Stimulated activated effector memory CD8-positive, alpha-beta T cell treated with anti-CD3 and anti-CD28 coated beads, Interleukin-12 subunit alpha, Interleukin-12 subunit beta, amount 100 ng/mL, for 72 hours (primary cell): Measurements from ENCODE around the gene PYGB.
"Not testable (repeated sequence)": the region's sequence is repeated elsewhere in the genome, so short reads cannot be mapped to it uniquely, and the experiment has no call there.

Experiments
- ATAC-seq: fragments of 150-1000 bp; cut with Tn5 transposase; 2 replicates; pipeline ENCODE4 v1.10.0; 2021
- DNase-seq, 2 donors: peaks; one replicate each; pipeline ENCODE4 v3.0.0; 2021 to 2022; ENCODE audit warnings: low spot score in 2 of 2
- H3K27ac Mint-ChIP-seq: one replicate; pipeline ENCODE4 v1.8.0; 2022; ENCODE audit warnings: mild to moderate bottlenecking, mixed read lengths
- H3K36me3 Mint-ChIP-seq: one replicate; pipeline ENCODE4 v1.8.0; 2022; ENCODE audit warnings: mild to moderate bottlenecking, mixed read lengths
- H3K4me1 Mint-ChIP-seq: one replicate; pipeline ENCODE4 v1.8.0; 2022; ENCODE audit warnings: mixed read lengths
- H3K4me3 Mint-ChIP-seq: one replicate; pipeline ENCODE4 v1.8.0; 2022; ENCODE audit warnings: mild to moderate bottlenecking, mixed read lengths
- H3K9me3 Mint-ChIP-seq: one replicate; pipeline ENCODE4 v1.8.0; 2022; ENCODE audit warnings: mixed read lengths

Gene PYGB

DNA sequence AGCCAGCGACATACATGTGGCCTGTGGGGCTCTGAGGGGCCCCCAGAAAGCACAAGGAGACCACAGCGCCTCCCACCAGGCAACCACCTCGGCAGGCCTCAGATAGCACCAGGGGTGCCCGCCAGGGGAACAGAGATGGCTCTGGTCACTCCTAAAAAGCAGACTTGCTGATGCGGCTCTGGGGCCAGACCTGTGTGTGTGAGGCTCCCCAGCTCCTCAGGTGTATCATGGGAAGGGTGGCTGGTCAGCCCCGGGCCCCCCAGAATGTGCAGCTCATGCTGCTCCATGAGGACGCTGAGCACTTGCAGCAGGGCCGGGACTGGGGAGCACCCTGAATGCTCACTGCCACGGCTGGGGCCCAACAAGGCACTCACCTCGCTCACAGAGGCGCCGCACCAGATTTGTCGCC lies 60.2 kb downstream of the PYGB start:
- H3K9me3 Mint-ChIP-seq = no peaks in the 10 kb centered on the region
- H3K4me1 Mint-ChIP-seq = peaks cover 36% of the 10 kb centered on the region
- no peak overlapping the region for H3K4me3 Mint-ChIP-seq
- H3K27ac Mint-ChIP-seq = no peak overlapping the region
- H3K36me3 Mint-ChIP-seq = peaks cover 5% of the 10 kb centered on the region
- no peak for ATAC-seq
- no peak for DNase-seq

DNA sequence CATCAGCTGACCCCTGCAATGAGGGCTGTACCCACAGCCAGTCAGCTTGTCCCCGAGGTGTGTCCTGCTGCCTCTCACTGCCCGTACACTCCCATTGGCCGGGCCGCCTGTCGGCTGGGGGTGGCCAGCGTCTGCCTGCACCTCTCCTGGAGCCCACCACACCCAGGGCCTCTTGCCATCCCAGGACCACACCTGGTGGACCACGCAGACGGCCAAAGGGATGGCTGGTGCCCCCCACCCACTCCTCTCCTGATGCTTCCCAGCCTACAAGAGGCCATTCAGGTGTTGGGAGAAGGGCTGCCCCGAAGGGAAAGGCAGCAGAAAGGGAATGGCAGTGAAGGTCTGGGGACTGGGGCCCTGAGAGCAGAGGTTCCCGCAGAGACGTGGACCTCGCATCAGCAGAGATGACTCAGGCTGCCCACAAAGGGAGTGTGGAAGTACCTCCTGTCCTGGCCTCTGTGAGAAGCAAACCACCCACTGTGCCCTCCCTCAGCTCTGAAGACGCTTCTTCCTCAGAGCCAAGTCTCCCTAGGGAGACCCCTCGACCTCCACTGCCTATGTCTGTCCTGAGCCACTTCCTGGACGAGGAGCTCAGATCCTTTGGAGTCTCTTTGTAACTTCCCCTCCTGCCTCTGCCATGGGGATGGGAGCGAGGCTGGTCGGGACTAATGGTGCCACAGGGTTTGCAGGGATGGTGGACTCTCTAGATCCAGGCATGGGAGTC lies 60.9 kb downstream of the PYGB start:
- Mint-ChIP-seq H3K4me1 (peaks cover 36% of the 10 kb centered on the region), H3K9me3 (no peaks in the 10 kb centered on the region), H3K4me3 (no peak overlapping the region), H3K36me3 (peaks cover 5% of the 10 kb centered on the region), H3K27ac (peak overlapping the region; percentile 79)
- ATAC-seq = peak; percentile 53
- DNase-seq = no peak

DNA sequence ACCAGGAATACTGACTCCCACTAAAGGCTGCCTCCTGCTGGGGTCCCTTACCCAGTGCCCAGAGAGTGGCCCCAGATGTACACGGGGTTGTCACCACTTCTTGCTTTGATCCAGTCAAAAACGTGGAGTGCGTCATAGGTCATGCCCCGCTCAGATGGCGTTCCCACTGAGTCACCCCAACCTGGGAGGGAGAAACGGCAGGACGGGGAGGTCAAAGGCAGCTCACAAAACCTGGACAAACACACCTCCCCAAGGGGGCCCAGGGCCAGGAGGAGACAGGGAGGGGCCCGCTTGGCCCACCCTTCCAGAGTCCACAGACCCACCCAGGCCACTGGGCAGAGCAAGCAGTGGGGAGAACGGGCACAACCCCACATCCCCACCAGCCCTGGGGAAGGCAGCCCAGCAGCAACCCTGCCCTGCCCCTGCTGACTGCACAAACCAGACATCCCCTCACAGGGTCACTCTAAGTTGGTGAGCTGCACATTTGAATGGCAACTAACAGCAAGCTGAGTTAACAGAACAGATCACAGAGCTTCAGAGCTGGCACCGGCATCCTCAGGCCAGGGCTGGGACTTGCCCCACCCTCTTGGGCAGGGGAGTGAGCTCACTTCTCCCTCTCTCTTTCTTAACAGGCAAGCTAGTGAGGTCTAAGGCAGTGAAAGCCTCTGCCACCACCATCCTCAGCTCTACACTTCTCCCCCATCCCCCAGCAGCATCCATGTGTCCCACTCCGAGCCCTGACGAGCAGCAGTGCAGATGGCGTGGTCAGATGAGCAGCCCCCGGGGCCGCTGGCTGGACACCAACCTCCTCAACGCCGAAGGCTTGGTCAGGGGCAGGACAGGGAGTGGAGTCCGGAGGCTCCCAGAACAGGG lies 61.7 kb downstream of the PYGB start:
- peaks cover 36% of the 10 kb centered on the region for H3K4me1 Mint-ChIP-seq
- peaks cover 5% of the 10 kb centered on the region for H3K36me3 Mint-ChIP-seq
- ATAC-seq = peak; percentile 29
- peak overlapping the region; percentile 91 for H3K27ac Mint-ChIP-seq
- H3K4me3 Mint-ChIP-seq = peak overlapping the region; percentile 72
- DNase-seq = no peak
- H3K9me3 Mint-ChIP-seq = no peaks in the 10 kb centered on the region

DNA sequence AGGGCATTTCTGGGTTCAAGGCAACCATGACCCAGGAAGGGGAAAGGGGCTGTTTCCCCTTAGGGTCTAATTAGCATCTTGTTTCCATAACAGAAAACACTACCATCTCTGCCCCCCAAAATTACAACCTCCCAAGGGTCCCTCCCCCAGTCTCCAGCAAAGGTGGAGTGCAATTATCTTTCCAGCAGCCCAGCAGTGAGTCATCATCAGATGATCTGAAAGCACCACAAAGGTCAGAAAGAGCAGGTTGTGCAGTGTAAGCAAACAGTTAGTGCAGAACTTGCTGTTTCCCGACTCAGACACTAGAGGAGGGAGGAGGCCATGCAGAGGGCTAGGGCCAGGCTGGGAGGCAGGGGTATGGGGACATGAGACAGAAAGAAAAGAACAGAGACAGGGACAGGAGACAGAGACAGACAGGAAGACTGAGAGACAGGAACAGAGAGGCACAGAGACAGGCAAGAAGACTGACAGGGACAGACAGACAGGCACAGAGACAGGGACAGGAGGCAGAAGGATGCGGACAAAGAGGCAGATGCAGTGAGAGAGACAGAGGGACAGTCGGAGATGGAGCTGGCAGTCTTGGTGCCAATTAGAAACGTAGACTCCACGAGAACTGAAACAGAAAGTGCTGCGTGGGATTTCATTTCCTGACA lies 62.5 kb downstream of the PYGB start:
- H3K4me1 Mint-ChIP-seq = peaks cover 43% of the 10 kb centered on the region
- peak in 1 of 2 donors; percentile 73 for DNase-seq
- H3K9me3 Mint-ChIP-seq = no peaks in the 10 kb centered on the region
- peaks cover 5% of the 10 kb centered on the region for H3K36me3 Mint-ChIP-seq
- H3K27ac Mint-ChIP-seq = peak overlapping the region; percentile 91
- ATAC-seq = peak; percentile 95
- H3K4me3 Mint-ChIP-seq = peak overlapping the region; percentile 72

DNA sequence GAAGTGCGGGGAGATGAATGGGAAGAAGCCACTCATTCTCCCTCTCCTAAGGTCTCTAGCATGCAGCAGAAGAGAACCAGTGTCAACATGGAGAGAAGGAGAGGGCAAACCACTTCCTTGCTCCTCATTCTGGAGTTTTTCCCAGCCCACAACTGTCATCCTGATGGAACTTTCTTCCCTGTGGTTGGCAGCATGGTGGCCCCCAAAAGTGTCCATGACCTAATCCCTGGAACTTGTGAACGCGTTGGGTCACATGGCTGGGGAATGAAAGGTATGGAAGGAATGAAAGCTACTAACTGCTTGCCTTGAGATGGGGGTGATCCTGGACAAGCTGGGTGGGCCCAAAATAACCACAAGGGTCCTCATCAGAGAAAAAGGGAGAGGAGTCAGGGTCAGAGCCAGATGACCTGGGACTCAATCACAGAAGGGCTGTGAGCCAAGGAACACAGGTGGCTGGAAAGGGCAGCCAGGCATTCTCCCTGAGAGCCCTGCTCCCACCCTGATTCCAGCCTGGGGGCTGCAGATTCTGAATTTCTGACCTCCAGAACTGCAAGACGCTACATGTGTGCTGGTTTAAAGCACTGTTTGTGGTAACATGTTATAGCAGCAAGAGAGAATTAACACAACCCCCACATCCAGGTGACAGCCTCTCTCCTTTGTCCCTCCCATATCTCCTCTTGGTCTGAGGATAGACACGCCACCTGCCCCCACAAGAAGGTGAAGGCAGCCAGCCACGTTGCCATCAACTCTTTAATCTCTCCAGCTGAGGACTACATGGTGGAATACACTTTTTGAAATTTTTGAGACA lies 63.2 kb downstream of the PYGB start:
- Mint-ChIP-seq H3K9me3 (no peaks in the 10 kb centered on the region), H3K4me1 (peaks cover 48% of the 10 kb centered on the region), H3K36me3 (peaks cover 5% of the 10 kb centered on the region), H3K27ac (peak overlapping the region; percentile 91), H3K4me3 (peak overlapping the region; percentile 72)
- ATAC-seq (no peak), DNase-seq (no peak)

DNA sequence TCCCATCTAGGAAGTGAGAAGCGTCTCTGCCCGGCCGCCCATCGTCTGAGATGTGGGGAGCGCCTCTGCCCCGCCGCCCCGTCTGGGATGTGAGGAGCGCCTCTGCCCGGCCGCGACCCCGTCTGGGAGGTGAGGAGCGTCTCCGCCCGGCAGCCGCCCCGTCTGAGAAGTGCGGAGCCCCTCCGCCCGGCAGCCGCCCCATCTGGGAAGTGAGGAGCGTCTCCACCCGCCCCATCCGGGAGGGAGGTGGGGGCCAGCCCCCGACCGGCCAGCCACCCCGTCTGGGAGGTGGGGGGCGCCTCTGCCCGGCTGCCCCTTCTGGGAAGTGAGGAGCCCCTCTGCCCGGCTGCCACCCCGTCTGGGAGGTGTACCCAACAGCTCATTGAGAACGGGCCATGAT lies 64.8 kb downstream of the PYGB start:
- H3K27ac Mint-ChIP-seq, H3K9me3 Mint-ChIP-seq, DNase-seq, ATAC-seq, H3K4me3 Mint-ChIP-seq, H3K36me3 Mint-ChIP-seq: not testable (repeated sequence)
- peaks cover 53% of the 10 kb centered on the region for H3K4me1 Mint-ChIP-seq

DNA sequence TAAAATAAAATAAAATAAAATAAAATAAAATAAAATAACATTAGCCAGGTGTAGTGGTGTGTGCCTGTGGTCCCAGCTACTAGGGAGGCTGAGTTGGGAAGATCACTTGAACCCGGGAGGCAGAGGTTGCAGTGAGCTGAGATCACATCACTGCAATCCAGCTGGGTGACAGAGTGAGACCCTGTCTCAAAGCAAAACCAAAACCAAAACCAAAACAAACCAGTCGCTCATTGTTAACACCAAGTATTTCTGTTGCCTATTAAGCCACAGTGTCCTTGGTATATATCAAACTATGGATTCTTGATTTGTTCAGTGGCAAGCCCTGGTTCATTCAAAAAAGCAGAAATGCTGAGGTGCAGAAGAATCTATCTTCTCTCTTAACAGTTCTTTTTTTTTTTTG lies 65.7 kb downstream of the PYGB start:
- Mint-ChIP-seq H3K4me1 (peaks cover 54% of the 10 kb centered on the region), H3K9me3 (no peaks in the 10 kb centered on the region), H3K27ac (no peak overlapping the region), H3K4me3 (no peak overlapping the region), H3K36me3 (peaks cover 5% of the 10 kb centered on the region)
- DNase-seq (no peak), ATAC-seq (no peak)

DNA sequence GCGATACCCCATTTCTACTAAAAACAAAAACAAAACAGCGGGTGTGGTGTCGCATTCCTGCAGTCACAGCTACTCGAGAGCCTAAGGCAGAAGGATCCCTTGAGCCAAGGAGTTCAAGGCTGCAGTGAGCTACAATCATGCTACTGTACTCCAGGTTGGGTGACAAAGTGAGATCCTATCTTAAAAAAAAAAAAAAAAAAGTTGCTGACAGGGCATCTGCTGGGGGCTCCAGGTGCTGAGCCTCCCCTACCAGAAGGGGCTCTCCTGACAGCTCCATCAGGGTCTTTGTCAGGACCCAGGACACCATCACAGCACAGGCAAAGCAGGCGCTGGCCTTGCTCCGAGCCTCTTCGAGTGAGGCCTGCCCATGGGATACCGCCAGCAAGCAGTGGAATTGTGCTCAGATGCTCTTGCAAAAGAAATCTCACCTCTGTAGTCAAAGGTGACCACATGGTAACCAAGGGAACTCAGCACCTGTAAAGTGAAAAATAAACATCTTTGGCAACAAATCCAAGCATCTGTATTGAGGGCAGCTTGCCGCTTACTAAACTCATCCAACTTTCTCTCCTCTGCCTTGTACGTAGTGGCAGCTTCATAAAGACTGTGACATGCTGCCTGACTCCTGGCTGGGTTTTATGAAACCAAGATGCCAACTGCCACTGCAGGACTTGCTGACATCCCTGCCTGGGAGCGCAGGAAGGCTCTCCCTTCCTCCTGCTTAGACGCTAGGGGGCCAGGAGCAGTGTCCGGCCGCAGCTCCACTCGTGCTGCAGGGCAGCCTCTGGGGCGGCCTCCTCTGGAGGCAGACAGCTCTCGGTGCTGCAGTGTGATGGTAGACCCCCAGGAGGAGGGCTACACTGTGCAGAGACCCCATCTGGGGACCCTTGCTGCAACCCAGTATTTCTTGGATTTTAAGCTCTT lies 66.9 kb downstream of the PYGB start:
- H3K27ac Mint-ChIP-seq = peak overlapping the region; percentile 26
- peaks cover 5% of the 10 kb centered on the region for H3K36me3 Mint-ChIP-seq
- no peak overlapping the region for H3K4me3 Mint-ChIP-seq
- DNase-seq (no peak), ATAC-seq (no peak)
- peaks cover 43% of the 10 kb centered on the region for H3K4me1 Mint-ChIP-seq
- no peaks in the 10 kb centered on the region for H3K9me3 Mint-ChIP-seq

DNA sequence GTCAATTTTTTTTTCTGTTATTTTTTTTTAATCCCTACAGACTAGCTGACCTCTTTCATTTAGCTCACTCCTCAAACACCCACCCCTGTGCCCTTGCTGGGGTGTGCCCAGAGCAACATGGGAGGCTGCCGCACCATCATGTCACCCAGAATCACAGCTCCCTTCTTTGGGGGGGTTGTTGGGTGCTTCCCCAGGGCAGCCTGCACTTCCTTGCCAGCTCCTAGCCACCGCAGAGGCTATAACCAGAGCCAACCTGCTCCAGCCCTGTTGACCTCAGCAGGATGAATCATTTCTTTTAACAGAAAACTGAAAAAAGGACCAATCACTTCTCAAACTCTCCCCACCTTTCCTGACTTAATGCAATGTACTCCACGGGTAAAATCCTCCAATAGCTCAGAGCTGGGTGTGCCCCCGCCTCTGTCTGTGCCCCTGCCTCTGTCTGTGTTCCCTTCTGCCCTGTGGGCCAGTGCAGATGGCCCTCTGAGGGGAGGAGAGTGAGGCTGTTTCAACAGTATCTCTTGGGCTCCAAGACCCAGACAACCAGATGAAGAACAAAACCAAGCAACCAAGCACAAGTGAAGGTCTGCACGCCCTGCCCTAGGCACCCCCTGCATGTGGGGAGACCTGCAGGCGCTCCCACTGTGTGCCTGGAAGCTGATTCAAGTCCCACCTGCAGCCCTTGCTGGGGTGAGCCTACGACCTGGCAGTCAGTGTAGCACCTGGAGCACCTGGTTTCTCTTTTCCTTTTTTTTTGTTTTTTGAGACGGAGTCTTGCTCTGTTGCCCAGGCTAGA lies 67.7 kb downstream of the PYGB start:
- peak overlapping the region; percentile 26 for H3K27ac Mint-ChIP-seq
- H3K9me3 Mint-ChIP-seq = no peaks in the 10 kb centered on the region
- H3K36me3 Mint-ChIP-seq = peaks cover 5% of the 10 kb centered on the region
- H3K4me3 Mint-ChIP-seq = no peak overlapping the region
- DNase-seq = no peak
- peak; percentile 22 for ATAC-seq
- H3K4me1 Mint-ChIP-seq = peaks cover 35% of the 10 kb centered on the region

DNA sequence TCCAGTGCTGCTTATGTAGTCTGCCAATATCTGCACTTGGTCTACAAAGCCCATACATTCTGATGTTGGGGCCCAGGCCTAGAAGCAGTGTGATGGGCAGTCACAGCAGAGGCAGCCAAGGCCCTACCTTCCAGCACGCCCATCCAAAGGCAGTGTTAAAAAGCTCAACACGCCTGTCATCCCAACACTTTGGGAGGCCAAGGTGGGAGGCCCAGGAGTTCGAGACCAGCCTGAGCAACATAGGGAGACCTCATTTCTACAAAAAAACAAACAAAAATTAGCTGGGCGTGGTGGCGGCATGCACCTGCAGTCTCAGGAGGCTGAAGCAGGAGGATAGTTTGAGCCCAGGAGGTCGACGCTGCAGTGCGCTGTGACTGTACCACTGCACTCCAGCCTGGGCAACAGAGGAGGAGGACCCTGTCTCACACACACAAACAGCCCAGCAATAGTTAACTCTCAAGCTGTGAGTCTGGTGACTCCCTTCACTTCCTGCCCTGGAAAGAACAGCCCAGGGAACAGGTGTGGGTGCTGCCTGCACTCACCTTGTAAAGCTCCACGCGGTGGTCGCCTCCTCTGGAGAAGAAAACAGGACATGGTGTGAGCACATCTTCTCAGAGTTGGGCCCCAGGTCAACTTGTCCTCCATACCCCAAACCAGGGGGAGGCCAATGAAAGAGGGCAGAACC lies 68.8 kb downstream of the PYGB start:
- ATAC-seq = no peak
- Mint-ChIP-seq H3K27ac (no peak overlapping the region), H3K9me3 (no peaks in the 10 kb centered on the region), H3K36me3 (peaks cover 5% of the 10 kb centered on the region), H3K4me3 (no peak overlapping the region), H3K4me1 (peaks cover 33% of the 10 kb centered on the region)
- DNase-seq = no peak

DNA sequence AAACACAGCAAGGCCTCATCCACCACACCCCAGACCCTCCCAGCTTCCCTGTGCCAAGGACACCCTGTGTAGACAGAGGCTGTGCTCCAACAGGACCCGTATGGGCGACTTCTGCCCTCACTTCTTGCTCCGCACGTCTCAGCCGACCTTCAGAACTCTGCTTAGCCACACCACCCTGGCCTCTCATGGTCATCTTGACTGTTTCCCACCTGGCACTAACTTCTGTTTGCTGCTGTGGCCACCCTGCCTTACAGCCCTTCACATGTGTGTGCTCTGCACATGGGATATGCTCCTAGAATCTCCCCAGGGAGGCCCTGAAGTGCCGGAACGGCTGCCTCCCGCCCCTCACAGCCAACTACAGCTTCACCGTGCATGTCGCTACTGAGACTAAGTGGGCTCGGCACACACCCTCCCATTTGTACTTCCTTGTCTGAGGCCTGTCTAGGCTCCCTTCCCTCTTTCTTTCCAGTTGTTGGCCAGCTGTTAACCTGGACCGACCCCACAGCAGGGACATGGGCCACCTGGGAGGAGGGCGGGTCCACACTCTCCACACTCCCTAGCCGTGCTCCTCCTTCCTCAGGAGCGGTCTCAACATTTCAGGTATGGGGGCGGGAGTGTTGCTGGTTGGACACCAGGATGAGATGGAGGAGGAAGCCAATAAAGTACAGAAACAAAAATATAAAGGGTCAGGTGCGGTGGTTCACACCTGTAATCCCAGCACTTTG lies 69.6 kb downstream of the PYGB start:
- Mint-ChIP-seq H3K27ac (no peak overlapping the region), H3K9me3 (no peaks in the 10 kb centered on the region), H3K4me1 (peaks cover 33% of the 10 kb centered on the region), H3K36me3 (no peaks in the 10 kb centered on the region), H3K4me3 (no peak overlapping the region)
- ATAC-seq (no peak), DNase-seq (no peak)

DNA sequence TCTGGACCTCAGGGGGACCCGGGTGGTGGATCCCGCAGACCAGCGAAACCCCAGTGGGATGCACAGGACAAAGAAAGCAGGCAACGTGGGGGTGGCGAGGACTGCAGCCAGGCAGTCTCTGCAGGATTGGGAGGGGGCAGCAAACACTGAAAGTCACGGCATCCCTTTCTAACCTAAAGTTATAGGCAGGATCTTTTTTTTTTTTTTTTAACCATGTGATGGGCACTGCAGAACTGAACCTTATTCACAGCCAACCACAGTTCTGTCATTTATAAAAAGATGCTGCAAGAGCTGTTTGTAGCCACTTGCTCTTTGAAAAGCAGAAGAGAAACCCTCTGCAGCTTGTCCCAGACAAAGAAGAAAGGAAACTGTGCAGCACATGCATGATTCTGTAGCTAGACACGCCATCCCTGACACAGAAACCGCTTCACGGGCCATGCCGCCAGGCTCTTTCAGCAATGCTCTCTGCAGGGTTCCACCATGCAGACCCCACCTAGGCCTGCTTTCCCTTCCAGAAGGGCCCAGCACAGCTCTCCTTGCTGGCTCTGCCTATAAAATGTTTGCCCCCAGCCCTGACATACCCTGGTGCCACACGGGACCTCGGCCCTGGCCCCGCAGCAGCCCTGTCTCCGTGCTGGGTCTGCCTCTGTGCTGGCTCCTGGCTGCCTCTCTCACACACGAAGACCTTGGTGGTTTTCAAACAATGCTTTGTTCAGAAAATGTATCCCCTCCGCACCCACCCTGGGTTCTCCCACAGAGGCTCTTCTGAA lies 70.8 kb downstream of the PYGB start:
- Mint-ChIP-seq H3K27ac (no peak overlapping the region), H3K4me1 (peaks cover 37% of the 10 kb centered on the region), H3K4me3 (no peak overlapping the region), H3K36me3 (peaks cover 11% of the 10 kb centered on the region), H3K9me3 (no peaks in the 10 kb centered on the region)
- DNase-seq = no peak
- no peak for ATAC-seq
